HG03439 (cell line): ENCODE results near the gene CCZ1B.
"Not testable (repeated sequence)": the region's sequence is repeated elsewhere in the genome, so short reads cannot be mapped to it uniquely, and the experiment has no call there.

Source experiments
- ATAC-seq: cut with Tn5 transposase; IDR thresholded peaks from one replicate; pipeline ENCODE4 v1.9.1; 2021; ENCODE audit warnings: mild to moderate bottlenecking, moderate library complexity; ENCODE audit not compliant: unreplicated experiment

Gene CCZ1B

GRCh38 chr7:6826151-6826550 lies at the start of gene CCZ1B:
Gene CCZ1B (minus strand): TSS chr7:6826275. CDS start chr7:6826197, 78 bp downstream.
- ATAC-seq = peak; percentile 97

- not testable (repeated sequence) for ATAC-seq
Measured at GRCh38 chr7:6875022-6875421, 48.9 kb upstream of the CCZ1B start.

- not testable (repeated sequence) for ATAC-seq
Measured at GRCh38 chr7:6872246-6872945, 46.3 kb upstream of the CCZ1B start.

GRCh38 chr7:6871421-6872144 lies 45.5 kb upstream of the CCZ1B start:
- ATAC-seq = not testable (repeated sequence)

GRCh38 chr7:6864751-6865150 lies 38.7 kb upstream of the CCZ1B start:
- ATAC-seq = not testable (repeated sequence)

- not testable (repeated sequence) for ATAC-seq
Measured at GRCh38 chr7:6864188-6864587, 38.1 kb upstream of the CCZ1B start.

- not testable (repeated sequence) for ATAC-seq
Measured at GRCh38 chr7:6862876-6863275, 36.8 kb upstream of the CCZ1B start.

- not testable (repeated sequence) for ATAC-seq
Measured at GRCh38 chr7:6857721-6858314, 31.7 kb upstream of the CCZ1B start.

GRCh38 chr7:6855563-6856131 lies 29.6 kb upstream of the CCZ1B start:
- not testable (repeated sequence) for ATAC-seq

GRCh38 chr7:6854747-6855562 lies 28.9 kb upstream of the CCZ1B start:
- ATAC-seq = not testable (repeated sequence)

GRCh38 chr7:6853681-6854080 lies 27.6 kb upstream of the CCZ1B start:
- not testable (repeated sequence) for ATAC-seq

GRCh38 chr7:6849127-6849526 lies 23.1 kb upstream of the CCZ1B start:
- not testable (repeated sequence) for ATAC-seq

- ATAC-seq = not testable (repeated sequence)
Measured at GRCh38 chr7:6847751-6848150, 21.7 kb upstream of the CCZ1B start.

GRCh38 chr7:6845971-6846449 lies 19.9 kb upstream of the CCZ1B start:
- ATAC-seq = not testable (repeated sequence)

GRCh38 chr7:6843654-6844053 lies 17.6 kb upstream of the CCZ1B start:
- ATAC-seq = not testable (repeated sequence)

GRCh38 chr7:6843092-6843491 lies 17.0 kb upstream of the CCZ1B start:
- ATAC-seq = not testable (repeated sequence)

- not testable (repeated sequence) for ATAC-seq
Measured at GRCh38 chr7:6842278-6842921, 16.3 kb upstream of the CCZ1B start.

GRCh38 chr7:6837081-6837480 lies 11.0 kb upstream of the CCZ1B start:
- ATAC-seq = not testable (repeated sequence)

- ATAC-seq = not testable (repeated sequence)
Measured at GRCh38 chr7:6835521-6835920, 9.4 kb upstream of the CCZ1B start.

GRCh38 chr7:6833636-6834035 lies 7.6 kb upstream of the CCZ1B start:
- ATAC-seq = no peak
